Measurements from ENCODE around the gene ADM2.
"Not testable (repeated sequence)": the region's sequence is repeated elsewhere in the genome, so short reads cannot be mapped to it uniquely, and the experiment has no call there.

The ADM2 gene, protein sequence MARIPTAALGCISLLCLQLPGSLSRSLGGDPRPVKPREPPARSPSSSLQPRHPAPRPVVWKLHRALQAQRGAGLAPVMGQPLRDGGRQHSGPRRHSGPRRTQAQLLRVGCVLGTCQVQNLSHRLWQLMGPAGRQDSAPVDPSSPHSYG

DNA sequence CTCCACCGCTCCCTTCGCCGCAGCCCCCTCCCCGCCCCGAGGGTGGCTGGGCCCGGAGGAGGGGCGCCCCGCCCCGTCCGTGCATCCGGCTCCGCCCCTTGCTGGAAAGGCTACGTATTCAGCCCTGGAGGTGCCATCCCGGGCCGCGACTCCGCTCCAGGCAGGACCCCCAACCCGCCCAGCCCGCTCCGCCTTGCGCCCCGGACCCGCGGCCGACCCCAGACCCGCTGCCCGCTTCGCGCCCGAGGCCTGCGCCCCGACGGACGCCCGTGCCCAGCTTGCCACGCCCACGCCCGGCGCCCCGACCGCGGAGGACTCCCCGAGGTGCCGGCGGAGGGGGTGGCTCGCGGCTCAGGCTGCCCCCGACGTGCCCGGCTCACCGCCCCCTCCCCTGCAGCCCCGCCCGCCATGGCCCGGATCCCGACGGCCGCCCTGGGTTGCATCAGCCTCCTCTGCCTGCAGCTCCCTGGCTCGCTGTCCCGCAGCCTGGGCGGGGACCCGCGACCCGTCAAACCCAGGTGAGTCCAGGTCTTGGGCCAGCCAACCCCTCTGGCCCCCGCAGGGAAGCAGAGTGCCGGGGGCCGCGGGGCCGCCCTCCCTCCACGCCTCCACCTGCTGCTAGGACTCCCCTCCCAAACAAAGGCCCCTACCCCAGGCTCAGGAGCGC is at the start of gene ADM2:
TSS of gene ADM2 (plus strand) at position 104 of the 667 bp plus-strand sequence. CDS start at position 409, 305 bp downstream.
- peak in 1 of 2 experiments; percentile 8 for DNase-seq

- DNase-seq: no peak
Measured at GRCh38 chr22:50432131-50432876, 49.0 kb upstream of the ADM2 start.

DNA sequence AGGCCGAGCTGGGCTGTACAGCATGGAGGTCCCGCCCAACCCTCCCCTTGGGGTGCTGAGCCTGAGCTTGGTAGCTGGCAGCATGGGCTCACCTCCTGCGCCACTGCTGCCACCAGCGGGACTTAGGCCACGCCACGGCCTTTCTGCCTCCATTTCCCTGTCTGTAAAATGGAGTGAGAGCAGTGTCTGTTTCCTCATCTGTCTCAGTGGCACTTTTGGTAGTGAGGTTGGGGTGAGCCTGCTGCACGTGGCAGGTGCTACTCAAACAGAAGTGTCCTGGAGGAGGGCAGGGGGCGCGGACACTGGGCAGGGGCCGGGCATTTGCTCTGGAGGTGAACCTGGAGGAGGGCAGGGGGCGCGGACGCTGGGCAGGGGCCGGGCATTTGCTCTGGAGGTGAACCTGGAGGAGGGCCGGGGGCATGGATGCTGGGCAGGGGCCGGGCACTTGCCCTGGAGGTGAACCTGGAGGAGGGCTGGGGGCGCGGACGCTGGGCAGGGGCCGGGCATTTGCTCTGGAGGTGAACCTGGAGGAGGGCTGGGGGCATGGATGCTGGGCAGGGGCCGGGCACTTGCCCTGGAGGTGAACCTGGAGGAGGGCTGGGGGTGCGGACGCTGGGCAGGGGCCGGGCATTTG is 48.3 kb upstream of the ADM2 start:
- DNase-seq: not testable (repeated sequence)

DNA sequence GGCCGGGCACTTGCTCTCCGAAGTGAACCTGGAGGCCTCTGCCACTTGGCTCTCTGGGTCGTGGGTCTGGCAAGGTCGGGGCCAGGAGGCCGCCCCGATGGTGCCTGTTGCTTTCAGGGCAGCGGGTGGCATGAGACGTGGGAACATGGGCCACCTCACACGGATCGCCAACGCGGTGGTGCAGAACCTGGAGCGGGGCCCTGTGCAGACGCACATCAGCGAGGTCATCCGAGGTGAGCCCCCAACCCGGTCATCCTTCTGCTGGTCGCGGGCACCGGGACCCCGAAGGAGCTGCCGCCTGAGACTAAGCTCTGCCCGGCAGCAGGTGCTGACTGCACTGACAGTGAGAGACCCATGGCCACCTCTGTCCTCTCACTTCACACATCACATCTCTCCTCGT is 46.5 kb upstream of the ADM2 start:
- no peak for DNase-seq

GRCh38 chr22:50435291-50436014 is 45.9 kb upstream of the ADM2 start:
- DNase-seq: no peak

- DNase-seq: no peak
Measured at GRCh38 chr22:50436015-50436830, 45.1 kb upstream of the ADM2 start.

GRCh38 chr22:50436841-50437341 is 44.5 kb upstream of the ADM2 start:
- no peak for DNase-seq

- DNase-seq: no peak
Measured at GRCh38 chr22:50437511-50438304, 43.6 kb upstream of the ADM2 start.

DNA sequence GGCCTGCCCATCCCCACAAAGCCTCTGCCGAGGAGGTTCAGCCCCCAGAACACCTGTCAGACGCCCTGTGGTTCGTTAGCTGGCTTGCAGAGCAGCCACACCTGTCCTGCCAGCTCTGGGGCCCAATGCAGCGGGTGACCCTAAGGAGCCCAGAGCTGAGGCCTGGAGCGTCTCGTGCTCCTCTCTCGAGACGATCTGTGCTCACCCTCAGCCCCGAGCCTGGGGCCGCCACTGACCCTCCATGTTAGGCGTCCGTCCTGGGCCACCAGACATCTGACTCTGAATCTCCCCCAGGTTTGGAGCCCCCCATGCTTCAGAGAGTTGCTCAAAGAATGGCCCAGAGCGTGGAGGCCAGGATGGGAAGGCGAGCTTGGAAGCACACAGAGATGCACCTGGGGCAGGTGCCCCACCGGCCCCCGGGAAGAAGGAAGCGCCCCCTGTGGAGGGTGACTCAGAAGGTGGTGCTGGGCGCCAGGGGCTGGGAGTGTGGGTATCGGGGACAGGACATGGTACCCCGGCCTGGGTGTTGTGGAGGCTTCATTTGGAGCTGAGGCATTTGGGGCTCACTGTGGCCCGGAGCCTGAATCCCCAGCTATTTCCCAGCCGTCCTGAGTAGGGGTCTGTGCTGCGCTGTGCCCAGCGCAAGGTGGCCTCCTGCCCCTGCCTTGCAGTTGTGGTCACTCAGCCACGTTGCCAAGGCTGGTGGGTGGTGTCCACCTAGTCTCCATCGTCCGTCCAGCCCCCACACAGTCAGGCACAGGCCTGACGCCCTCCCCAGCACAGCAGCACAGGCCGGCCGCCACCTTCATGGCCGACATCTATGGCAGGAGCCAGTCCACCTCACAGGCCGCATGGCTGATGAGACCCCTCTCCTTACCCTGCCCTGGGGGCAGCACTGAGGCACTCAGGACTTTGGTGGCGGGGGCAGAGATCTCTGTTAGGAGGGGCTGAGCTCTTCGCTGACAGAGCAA is 42.8 kb upstream of the ADM2 start:
- no peak for DNase-seq

GRCh38 chr22:50439314-50439870 is 42.0 kb upstream of the ADM2 start:
- DNase-seq: no peak

- DNase-seq: no peak
Measured at GRCh38 chr22:50439871-50440331, 41.4 kb upstream of the ADM2 start.

- no peak for DNase-seq
Measured at GRCh38 chr22:50440544-50441249, 40.6 kb upstream of the ADM2 start.

- DNase-seq: no peak
Measured at GRCh38 chr22:50441428-50441993, 39.8 kb upstream of the ADM2 start.

GRCh38 chr22:50443197-50443596 is 38.1 kb upstream of the ADM2 start:
- no peak for DNase-seq

DNA sequence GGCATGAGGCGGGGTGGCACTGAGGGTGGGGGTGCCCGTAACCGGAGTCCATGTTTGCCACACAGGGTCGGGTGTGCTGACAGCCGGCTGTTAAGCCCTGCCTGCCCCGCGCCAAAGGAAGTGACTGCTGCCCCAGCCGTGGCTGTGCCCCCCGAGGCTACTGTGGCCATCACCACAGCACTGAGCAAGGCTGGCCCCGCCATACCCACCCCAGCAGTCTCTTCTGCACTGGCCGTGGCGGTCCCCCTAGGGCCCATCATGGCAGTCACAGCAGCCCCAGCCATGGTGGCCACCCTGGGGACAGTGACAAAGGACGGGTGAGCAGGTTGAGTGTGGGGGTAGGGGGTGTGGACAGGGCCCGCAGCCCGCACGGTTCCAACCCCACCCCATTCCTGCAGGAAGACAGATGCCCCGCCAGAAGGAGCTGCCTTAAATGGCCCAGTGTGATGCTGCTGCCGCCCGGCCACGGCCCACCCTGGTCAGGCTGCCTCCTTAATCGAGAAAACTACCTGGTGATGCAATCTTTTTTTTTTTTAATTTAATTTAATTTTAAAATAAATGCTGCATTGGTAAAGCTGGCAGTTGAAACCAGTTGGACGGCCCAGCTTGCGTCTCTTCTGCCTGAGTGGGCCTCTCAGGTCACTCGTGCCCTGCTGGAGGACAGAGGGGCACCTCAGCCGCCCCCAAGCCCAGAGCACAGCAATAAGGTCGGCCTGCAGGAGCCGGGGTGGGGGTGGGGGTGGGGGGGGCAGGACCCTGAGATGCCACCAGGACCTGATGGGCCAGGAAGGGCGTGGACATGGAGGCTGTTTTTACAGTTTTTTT is 37.3 kb upstream of the ADM2 start:
- DNase-seq: no peak

DNA sequence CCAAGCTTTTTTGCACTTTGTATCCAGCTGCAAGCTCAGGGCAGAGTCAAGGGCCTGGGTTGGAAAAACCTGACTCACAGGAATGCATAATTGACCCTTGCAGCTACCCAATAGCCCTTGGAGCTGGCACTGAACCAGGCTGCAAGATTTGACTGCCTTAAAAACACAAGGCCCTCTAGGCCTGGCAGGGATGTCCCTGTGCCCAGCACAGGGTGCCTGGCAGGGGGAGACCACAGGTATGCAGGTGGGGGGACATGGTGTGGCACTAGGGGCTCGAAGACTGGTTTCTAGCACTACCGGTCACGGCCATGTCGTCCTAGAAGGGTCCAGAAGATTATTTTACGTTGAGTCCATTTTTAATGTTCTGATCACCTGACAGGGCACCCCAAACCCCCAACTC is 36.7 kb upstream of the ADM2 start:
- DNase-seq: no peak

All from NCI-H524 (cell line).